Hematopoietic multipotent progenitor cell treated with erythropoietin and hydrocortisone succinate and interleukin-3 and kit ligand, for 6 days (in vitro differentiated cells): Measurements from ENCODE around the gene FUS.
A peak's percentile ranks its signal among the peaks of the same experiment; 100 is the strongest.
"Not testable (repeated sequence)": the region's sequence is repeated elsewhere in the genome, so short reads cannot be mapped to it uniquely, and the experiment has no call there.

Source experiments
- DNase-seq: peaks from one replicate; pipeline ENCODE4 v3.0.0-alpha.2; 2015

FUS gene

DNA sequence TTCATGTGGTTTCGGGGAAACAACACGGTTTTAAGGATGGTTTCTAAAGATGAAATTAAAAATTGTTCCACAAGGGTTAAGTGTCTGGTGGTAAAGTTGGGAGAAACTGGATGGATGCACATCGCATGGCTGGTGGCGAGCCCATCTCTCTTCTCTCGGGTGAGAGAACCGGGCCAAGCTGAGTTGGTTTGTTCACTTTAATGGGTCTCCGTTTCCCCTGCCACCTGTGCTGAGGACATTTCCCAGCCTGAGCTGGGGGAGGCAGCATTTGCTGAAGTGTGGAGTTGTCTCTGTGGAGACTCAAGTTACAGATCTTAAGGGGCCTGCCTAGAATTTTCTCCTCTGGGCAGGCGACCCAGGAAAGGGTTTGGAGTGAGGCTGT lies 7.9 kb downstream of the FUS start:
- no peak for DNase-seq

DNA sequence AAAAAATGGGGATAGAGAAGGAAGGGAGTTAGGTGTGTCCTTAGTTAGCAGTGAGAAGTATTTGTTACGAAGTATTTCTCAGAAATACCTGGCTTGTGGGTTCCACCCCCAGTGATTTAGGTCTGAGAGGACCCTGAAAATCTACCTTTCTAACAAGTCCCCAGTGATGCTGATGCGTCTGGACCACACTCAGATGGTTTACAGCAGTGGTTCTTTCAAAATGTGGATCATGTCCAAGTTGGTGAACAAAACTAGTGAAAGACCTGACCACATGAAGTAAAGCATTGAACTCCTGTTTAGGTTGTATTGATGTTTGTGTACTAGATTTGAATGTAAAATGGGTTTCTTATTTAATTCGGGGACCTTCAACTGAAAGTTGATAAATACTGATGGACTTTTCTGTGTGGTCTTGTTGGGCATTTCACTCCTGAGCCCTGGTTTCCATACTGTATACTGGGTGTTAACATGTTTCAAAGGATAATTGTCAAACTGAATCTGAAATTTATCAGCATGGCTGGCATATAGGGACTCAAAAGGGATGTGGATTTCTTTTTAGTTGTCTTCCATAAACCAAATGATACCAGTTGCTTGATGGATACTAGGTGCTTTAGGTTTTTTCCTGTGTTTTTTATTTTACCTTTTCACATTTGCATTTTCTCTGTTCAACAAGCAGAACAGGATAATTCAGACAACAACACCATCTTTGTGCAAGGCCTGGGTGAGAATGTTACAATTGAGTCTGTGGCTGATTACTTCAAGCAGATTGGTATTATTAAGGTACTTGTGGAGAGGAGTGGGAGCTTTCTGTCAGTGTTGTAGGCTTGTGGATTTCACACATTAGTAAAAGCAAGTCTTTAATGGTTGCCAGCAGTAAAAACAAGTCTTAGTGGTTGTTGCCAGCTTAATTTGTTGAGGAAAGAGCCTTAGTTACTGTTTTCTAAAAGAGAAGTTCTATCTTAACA lies 8.8 kb downstream of the FUS start:
- DNase-seq: no peak

DNA sequence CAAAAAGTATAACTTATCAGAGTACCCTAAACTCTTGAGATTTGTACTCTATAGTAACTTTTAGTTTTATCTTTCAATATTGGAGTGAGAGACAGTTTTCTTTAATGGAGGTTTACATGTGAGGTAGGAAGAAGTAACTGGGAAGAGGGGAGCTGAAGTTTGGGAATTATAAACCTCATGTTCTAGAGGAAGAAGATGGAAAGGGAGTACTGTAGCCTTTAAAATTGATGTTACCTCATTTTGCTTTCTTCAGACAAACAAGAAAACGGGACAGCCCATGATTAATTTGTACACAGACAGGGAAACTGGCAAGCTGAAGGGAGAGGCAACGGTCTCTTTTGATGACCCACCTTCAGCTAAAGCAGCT lies 9.5 kb downstream of the FUS start:
- no peak for DNase-seq

DNA sequence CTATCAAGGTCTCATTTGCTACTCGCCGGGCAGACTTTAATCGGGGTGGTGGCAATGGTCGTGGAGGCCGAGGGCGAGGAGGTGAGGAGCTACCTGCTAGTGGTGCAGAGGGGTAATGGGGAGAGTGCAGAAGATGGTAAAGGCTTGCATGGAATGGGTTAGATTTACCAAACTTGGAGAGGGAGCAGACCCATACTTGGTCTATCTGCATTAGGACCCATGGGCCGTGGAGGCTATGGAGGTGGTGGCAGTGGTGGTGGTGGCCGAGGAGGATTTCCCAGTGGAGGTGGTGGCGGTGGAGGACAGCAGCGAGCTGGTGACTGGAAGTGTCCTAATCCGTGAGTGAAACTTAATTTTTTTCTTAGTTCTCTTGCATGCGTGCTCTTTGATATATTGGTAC lies 10.1 kb downstream of the FUS start:
- no peak for DNase-seq

DNA sequence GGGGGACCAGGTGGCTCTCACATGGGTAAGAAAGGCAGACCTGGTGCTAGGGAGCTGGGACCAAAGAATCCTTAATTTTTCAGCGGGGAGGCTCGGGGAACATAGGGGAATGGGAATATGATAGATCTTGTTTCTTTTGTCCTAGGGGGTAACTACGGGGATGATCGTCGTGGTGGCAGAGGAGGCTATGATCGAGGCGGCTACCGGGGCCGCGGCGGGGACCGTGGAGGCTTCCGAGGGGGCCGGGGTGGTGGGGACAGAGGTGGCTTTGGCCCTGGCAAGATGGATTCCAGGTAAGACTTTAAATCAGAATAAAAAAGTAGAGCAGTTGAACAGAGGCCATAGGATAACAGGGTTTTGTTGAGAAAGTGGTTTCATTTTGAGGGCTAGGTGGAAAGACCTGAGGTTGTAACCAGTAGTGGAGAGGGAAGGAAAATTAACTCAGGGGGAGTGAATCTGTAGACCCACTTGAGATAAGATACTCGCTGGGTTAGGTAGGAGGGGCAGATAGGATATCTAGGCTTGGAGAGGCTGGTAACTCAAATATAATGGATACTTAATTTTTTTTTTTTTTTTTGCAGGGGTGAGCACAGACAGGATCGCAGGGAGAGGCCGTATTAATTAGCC lies 11.0 kb downstream of the FUS start:
- DNase-seq: no peak

DNA sequence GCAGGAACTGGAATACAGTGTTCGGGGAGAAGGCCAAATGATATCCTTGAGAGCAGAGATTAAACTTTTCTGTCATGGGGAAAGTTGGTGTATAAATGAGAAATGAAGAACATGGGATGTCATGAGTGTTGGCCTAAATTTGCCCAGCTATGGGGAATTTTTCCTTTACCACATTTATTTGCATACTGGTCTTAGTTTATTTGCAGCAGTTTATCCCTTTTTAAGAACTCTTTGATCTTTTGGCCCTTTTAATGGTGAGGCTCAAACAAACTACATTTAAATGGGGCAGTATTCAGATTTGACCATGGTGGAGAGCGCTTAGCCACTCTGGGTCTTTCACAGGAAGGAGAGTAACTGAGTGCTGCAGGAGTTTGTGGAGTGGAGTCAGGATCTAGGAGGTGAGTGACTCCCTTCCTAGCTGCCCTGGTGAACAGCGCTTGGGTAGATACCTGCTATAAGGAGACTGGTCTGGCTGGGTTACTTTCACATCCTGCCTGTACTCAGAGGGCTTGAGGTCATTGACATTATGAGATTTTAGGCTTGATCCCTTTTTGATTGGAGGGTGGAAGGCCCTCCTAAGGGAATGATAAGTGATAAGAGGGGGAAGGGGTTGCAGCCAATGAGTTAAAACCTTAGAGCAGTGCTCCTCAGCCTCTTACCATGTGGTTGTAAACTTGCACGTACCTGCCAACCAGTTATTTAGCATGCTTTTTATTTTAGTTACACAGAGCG lies 11.9 kb downstream of the FUS start:
- DNase-seq: no peak

DNA sequence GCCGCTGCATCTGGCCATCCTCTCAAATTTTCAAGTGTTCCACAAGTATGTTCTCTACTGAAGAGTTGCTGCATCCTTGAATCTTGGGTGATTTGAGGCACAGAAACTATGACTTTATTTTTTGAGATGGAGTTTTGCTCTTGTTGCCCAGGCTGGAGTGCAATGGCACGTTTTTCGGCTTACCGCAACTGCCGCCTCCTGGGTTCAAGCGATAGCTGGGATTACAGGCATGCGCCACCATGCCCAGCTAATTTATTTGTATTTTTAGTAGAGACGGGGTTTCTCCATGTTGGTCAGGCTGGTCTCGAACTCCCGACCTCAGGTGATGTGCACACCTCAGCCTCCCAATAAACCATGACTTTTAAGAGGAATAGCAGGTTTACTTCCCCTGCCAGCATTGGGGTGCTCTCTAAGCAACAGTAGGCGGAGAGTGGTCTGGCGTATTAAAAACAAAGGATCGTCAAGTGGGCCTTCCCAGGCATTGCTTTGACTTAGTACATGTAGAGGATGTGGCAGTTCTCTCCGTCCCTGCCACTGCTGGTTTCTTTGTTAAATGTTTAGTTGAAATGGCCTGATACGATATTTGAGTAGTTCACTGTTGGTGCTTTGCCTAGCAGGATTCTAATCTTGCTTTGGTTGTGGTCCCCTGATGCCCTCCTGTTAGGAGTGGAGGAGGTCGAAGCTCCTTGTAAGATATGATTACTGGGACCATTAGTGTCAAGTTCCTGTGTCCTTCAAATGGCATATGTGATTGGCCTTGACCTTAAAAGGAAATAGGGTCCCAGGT lies 13.1 kb downstream of the FUS start:
- no peak for DNase-seq

DNA sequence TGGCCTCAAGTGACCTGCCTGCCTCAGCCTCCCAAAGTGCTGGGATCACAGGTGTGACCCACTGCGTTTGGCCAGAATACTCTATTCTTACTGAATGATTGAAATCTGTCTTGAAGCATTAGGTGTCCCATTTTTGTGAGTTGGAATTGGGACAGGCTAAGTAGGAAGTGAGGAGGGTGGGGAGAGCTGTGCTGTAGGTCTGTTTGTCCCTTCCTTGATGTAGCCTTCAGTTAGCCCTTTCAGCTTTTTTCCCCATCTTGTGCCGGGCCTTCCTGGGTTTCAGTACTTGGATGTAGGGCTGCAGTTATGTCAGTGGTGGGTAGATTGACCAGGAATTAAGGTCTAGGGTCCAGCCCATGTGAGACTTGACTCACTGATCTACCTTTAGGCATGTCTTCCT lies 13.9 kb downstream of the FUS start:
- DNase-seq: no peak

DNA sequence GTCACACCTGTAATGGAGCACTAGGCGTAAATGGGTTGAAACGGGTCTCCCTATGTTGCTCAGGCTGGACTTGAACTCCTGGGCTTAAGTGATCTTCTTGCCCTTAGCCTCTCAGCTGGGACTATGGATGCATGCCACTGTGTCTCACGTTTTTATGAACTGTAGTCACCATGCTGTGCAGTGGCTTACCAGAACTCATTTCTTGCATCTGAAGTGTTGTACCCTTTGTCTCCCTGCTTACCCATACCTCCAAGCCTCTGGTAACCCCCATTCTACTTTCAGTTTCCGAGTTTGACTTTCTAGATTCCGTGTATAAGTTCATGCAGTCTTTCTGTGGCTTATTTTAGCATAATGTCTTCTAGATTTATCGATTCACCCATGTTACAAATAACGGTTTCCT lies 15.0 kb downstream of the FUS start:
- DNase-seq: no peak

DNA sequence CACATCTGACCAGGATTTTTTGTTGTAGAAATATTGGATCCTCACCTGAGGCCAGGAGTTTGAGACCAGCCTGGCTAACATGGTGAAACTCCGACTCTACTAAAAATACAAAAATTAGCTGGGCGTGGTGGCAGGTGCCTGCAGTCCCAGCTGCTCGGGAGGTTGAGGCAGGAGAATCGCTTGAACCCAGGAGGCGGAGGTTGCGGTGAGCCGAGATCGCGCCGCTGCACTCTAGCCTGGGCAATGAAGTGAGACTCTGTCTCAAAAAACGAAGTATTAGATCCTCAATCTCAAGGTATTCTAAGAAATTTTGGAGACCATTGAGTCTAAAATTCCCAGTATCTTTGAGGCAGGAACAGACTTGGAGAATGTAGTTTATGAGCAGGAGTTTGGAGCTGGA lies 15.9 kb downstream of the FUS start:
- not testable (repeated sequence) for DNase-seq

DNA sequence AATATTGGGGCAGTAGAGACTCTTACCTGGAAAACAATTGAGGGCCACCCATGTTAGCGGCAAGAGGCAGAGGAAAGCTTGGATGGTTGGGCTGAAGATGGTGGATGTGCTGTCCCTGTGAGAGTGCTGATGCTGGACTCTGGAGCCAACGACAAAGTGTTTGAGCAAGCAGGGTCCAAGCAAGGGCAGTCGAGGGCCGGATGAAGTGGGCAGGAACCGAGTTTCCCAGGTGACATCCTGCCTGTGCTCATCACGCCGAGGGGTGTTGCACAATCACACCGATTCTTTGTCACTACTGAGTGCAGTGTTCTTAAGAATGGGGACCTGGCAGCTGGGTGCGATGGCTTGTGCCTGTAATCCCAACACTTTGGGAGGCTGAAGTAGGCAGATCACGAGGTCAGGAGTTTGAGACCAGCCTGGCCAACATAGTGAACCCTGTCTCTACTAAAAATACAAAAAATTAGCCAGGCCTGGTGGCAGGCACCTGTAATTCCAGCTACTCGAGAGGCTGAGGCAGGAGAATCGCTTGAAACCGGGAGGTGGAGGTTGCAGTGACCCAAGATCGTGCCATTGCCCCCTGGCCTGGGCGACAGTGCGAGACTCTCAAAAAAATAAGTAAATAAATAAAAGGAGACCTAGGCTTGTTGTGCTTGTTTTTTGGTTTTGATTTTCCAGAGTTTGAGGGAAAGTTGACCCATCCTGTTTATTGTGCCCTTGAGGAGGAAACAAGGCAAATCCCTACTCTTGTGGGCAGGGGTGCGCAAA lies 16.6 kb downstream of the FUS start:
- no peak for DNase-seq

DNA sequence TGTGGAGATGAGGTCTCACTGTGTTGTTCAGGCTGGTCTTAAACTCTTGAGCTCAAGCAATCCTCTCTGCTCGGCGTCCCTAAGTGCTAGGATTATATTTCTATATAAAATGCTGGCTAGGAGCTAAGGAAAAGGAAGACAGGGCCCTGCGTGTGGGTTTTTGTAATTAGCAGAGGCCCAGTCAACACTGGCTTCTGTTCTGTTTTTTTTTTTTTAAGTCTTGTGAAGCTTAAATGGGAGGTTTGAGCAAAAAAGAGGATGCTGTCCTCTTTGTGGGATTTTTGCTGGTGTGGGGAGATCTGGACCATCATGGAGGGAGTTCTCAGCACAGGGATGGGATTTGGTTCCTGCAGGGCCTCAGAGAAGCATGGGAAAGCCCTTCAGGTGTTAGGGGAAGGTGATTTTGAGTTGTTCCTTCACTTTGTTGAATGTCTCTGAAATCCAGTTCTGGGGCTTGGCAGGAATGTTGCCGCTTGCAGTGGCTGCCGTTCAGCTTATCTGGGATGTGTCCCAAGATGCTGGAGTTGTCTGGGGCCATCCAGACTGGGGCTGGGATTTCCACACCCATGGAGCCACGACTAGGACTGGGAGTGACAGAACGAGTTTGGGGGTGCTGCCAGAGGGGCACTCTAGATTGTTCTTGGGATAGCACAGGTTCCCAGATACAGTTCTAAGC lies 18.4 kb downstream of the FUS start:
- no peak for DNase-seq

DNA sequence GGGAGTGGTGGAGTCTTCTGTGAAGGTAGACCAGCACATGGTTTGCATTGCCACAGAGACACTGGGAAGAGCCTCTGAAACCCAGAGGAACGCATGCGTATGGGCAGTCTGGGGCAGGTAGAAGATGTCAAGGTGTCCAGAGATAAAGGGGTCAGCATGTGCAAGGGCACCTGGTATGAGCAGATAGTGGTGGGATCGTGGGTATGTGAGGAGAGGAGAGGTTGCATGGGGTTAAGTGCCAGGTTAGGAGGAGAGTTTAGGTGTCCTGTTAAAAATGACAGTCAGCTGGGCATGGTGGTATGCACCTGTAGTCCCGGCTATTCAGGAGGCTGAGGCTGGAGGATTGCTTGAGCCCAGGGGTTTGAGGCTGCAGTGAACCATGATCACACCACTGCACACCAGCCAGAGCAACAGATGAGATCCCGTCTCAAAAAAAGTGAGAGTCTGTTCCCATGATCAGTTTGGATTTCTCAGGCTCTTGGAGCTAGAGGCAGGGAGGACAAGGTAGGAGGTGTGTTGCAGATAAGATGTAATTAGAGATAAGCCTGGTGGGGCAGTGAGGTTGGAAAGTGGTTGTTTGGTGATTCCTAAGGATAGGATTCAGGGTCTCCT lies 19.6 kb downstream of the FUS start:
- DNase-seq: no peak

DNA sequence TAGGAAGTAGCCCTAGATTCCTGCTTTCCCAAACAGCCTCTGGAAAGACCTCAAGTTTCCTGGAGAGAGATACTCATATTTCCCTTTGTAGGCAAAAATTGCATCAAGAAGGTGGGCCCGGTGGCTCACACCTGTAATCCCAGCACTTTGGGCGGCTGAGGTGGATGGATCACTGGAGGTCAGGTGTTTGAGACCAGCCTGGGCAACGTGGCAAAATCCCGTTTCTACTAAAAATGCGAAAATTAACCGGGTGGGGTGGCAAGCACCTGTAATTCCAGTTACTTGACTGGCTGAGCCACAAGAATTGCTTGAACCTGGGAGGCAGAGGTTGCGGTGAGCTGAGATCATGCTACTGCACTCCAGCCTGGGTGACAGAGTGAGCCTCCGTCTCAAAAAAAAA lies 20.2 kb downstream of the FUS start:
- not testable (repeated sequence) for DNase-seq

DNA sequence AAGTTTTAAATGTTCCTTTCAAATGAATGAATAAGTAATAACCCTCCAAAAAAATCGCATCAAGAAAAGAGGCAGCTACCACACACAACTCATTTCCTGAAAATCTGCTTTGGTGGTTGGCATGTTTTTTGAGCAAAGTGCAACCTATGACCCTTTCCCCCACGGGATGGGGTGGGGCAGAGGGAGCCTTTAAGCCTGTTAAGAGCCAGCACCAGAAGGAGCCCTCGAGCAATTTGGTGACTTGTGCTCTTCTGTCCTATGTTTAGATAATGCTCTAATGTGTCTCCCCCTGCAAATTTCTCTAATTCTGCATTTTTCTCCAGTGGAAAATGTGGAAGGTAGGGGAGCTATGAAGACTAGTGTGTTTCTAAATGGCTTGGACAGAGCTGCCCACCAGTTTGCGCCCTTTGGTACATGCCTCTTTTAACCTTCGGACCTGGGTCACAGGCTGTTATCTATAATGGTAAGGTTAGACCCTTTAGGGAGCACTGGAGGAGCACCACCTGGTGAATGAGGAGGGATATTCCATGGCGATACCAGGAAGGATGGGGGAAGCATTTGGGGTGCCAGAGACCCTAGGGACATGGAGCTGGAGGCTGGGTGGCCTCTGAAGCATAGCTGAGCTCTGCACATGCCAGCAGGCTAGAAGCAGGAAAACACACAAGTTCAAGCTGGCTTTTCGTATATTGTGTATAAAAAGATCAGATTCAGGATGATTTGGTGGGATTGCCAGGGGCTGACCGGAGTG lies 21.1 kb downstream of the FUS start:
- DNase-seq: peak; percentile 81

DNA sequence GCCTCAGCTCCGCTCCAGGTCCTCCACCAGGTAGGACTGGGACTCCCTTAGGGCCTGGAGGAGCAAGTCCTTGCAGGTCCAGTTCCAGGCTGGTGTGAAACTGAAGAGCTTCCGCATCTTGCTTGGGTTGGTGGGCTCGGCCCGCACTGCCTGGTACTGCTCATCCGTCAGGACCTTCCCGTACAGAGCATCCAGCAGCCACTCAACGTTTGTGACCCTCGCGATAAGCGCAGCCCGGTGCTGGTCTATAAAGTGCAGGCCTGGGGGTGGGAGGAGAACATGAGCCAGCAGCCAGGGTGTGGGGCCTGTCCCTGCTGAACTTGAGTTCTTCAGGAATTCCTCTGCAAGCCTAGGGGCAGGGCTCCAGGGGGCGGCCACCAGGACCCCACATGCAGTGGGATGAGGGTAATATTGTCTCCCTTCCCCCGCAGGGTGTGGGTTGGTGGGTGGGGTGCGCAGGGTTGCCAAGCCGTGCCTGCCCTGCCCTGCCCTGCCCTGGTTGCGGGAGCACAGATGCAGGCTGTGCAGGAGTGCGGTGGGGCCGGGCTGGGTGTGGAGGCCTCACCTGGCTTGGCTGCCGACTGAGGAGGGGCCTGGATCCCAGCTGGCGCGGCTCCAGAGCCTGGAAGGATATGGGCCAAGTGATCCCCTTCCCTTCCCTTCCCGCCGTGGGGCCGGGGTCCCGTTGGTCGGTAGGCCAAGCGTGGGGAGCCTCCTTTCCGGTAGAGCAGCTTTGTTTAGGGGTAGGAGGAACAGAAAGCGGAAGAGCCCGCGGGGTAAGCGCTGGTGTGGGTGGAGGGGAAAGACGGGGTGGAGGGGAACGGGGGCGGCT lies 21.9 kb downstream of the FUS start:
- peak; percentile 64 for DNase-seq

DNA sequence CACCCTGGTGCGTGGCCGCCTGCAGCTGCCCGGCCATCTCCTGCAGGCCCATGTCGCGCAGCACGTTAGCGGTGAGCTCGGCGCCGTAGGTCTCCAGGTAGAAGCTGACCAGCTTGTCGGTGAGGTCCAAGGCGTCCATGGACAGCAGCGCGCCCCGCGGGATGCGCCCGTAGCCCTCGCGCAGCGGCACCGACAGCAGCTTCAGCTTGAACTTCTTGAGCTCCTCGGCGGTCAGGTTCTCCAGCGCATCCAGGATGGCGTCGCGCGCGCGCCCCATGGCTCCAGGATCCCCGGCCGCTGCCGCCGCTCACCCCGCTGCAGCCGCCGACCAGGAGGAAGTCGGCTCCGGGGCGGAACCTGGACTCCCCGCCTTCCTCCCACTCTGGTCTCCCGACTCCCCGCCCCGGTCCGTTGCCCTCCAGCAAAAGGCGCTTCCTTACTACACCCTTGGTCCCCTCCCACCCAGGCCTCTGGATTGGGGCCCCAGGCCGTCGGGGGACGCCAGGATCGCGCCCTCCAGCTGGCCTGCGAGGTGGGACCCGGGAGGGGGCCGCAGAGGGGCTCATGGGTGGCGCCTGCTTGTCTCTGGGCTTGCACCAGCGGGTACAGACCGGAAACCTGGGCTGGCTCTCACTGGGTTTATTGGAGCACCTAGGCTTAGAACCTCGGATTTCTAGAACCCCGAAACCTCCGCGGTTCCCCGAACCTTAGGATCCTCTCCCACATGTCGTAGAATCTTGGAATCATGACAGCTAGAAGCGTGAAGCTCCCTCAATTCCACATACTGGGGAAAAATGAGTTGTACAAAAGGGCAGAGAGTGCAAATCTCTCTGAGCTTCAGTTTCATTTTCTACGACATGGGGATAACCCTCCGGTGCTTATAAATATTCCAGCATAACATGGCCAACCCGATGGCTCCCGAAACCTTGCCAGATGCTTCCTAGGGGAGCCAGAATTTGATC lies 22.8 kb downstream of the FUS start, which contains the start of gene PYCARD:
Gene PYCARD (minus strand): TSS at position 347 of the 962 bp plus-strand sequence. CDS start 70 bp downstream, at position 277.
- peak; percentile 70 for DNase-seq
